ENCODE measurements around the gene DOCK3. TPM values are rescaled to one million over a fixed set of nuclear protein-coding genes. Genes with fewer than 3 reads are reported as not detected.
"Not testable (repeated sequence)": the region's sequence is repeated elsewhere in the genome, so short reads cannot be mapped to it uniquely, and the experiment has no call there.

Gene DOCK3
- total RNA-seq, 1 donor from 2014 or later, result 0.52 TPM

GRCh38 chr3:50923955-50924354 lies 249.2 kb downstream of the DOCK3 start:
- no peak for DNase-seq (ENCODE audit: low read depth)
- TF ChIP-seq CTCF (conservative IDR thresholded peaks at IDR 0.05; ENCODE audit: low read depth, low read length), result no peak
- no peak overlapping the region for H3K4me3 ChIP-seq (ENCODE audit: low read depth, low read length)

GRCh38 chr3:50924638-50925037 lies 249.9 kb downstream of the DOCK3 start:
- H3K4me3 ChIP-seq (ENCODE audit: low read depth, low read length), result no peak overlapping the region
- no peak for TF ChIP-seq CTCF (conservative IDR thresholded peaks at IDR 0.05; ENCODE audit: low read depth, low read length)
- DNase-seq (ENCODE audit: low read depth), result no peak

GRCh38 chr3:50926868-50927267 lies 252.1 kb downstream of the DOCK3 start:
- DNase-seq (ENCODE audit: low read depth), result no peak
- no peak overlapping the region for H3K4me3 ChIP-seq (ENCODE audit: low read depth, low read length)
- no peak for TF ChIP-seq CTCF (conservative IDR thresholded peaks at IDR 0.05; ENCODE audit: low read depth, low read length)

- no peak for TF ChIP-seq CTCF (conservative IDR thresholded peaks at IDR 0.05; ENCODE audit: low read depth, low read length)
- no peak for DNase-seq (ENCODE audit: low read depth)
- H3K4me3 ChIP-seq (ENCODE audit: low read depth, low read length), result no peak overlapping the region
These were observed 255.9 kb downstream of the DOCK3 start for GRCh38 chr3:50930371-50931208.

- DNase-seq (ENCODE audit: low read depth); H3K4me3 ChIP-seq (ENCODE audit: low read depth, low read length): not testable (repeated sequence)
These were observed 258.2 kb downstream of the DOCK3 start for GRCh38 chr3:50932918-50933317.

GRCh38 chr3:50936389-50936788 lies 261.7 kb downstream of the DOCK3 start:
- no peak overlapping the region for H3K4me3 ChIP-seq (ENCODE audit: low read depth, low read length)
- DNase-seq (ENCODE audit: low read depth), result no peak
- TF ChIP-seq CTCF (conservative IDR thresholded peaks at IDR 0.05; ENCODE audit: low read depth, low read length), result no peak

GRCh38 chr3:50947419-50947818 lies 272.7 kb downstream of the DOCK3 start:
- TF ChIP-seq CTCF (conservative IDR thresholded peaks at IDR 0.05; ENCODE audit: low read depth, low read length), result no peak
- DNase-seq (ENCODE audit: low read depth), result no peak
- no peak overlapping the region for H3K4me3 ChIP-seq (ENCODE audit: low read depth, low read length)

Data from epithelial cell of proximal tubule (primary cell).